ENCODE results near the gene DYNC1I1.

Gene DYNC1I1

DNA sequence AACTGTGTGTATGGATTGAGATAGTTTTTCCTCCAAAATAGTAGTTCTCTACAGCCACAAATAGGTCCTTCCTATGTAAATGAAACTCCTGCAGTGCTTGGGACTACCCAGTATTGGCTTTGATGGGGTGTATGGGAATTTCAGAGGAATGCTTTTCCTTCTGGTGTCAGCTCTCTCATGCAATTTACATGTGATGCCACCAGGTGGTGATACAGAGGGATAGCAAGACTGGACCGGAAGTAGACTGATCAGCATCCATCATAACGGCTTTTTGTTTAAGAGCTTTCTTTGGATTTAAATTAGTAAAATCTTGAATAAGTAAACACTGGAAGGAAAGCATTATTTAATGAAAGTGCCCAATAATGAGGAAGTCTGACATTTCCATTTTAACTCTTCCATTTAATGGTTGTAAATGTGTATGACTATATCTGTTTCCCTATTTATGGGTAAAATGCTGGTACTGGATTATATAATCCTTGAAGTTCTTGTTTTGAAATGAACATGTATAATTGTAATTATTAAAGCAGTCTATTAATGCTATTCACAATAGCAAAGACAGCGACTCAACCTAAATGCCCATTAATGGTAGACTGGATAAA is 22.7 kb downstream of the DYNC1I1 start:
- DNase-seq: peak; percentile 66

GRCh38 chr7:95796617-95797016 is 24.3 kb downstream of the DYNC1I1 start:
- no peak for DNase-seq

- peak; percentile 5 for DNase-seq
Measured at GRCh38 chr7:95798401-95798930, 26.1 kb downstream of the DYNC1I1 start.

DNA sequence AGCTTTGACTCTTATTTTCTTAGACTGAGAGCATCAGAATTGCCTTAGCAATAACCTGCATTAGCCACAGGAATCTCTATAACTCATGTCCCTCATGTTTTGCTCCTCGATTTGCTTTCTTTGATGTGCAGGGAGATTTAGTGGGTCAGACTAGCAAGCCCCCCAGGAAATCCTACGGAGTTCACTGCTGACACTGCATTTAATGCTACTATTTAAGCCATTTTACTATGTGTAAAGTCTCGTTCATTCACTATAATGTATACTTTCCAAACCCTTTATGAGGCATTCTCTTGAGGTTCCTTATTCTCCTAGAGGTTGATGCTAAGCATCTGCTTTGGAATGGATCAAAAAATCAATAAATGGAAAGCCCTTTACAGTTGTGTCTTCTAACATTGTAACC is 28.4 kb downstream of the DYNC1I1 start:
- no peak for DNase-seq

DNA sequence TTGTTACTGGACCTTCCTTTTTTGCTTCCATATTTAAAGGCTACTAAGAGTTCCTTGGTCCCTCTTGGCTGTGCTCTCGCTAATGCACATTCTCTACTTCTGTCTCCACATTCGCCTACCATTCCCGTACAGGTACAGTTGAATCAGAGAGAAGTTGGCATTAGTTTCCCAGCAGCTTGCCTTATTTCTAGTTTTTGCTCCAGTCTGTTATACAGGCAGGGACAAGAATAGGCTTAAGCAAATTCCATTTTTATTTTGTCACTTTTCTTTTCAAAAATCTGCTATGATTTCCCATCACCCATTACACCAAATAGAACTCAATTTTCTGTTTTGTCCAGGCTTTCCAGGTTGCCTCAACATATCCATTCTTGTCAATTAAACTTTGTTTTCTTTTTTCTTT is 29.9 kb downstream of the DYNC1I1 start:
- no peak for DNase-seq

DNA sequence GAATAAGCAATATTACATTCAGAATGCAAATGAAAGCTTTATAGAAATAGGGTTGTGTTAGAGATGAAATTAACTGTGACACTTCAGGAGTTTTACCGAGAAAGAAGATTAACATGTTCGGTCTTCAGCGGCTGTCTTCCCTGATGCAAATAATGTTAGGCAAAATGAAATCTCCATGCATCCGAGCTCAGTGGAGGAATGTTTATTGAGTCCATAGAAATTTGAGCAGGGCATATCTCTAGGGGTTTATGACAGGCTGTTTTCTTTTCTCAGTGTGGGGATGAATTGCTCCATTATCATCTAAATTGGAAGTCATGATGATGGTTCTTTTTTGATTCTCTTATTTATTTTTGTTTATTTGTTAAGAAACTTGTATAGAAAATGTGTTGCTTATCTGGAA is 31.7 kb downstream of the DYNC1I1 start:
- DNase-seq: no peak

DNA sequence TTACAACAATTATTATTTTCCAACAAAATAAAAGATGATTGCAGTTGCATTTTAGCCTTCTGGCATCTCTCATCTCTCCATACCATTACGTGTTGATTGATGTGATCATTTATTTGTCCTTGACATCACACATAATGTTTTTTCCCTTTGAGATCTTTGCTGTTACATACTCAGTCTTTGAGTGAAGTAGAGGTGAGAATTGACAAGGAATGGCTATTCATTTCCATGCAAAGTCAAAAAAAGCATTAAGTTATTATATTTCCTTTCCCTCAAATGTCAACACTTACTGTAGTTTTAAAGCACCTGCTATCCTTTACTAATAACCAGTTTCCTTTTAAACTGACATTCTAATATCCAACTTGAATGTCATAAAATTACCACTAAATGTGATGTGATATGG is 33.6 kb downstream of the DYNC1I1 start:
- DNase-seq: no peak

DNA sequence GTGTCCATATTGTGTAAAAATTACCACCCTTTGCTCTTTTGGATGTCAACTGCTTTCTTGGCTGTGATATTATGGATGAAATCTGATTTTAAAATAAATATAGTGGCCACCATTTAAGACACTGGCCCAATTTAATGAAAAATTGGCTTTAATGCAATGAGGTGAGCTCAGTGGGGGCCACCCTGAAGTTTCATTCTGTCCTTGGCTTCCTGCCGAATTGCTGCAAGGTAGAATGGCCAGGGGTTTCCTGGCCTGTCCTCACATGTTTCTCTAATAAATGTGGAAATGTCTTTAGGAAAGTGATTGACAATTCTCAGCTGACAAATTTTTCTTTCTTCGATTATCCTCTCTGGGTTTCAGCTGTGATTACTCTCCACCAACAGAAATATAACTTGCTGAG is 36.0 kb downstream of the DYNC1I1 start:
- DNase-seq: no peak

- DNase-seq: no peak
Measured at GRCh38 chr7:95811846-95812445, 39.6 kb downstream of the DYNC1I1 start.

DNA sequence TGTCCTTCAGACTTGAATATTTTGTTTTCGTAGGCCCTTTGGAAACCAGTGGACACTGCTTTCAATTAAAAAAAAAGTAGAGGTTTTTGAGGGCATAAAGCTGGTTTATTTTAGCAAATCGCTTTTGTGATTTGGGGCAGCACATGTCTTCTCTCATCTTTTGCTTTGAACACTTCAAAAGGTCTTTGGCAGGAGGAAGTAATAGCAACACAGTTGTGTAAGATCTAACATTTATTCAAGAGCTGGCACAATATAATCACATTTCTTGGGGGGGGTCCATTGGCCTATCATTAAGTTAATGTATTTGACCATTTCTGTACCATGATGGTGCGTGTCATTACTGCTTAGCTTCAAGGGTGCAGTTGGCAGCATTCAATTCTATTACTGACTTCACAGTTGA is 42.4 kb downstream of the DYNC1I1 start:
- no peak for DNase-seq

DNA sequence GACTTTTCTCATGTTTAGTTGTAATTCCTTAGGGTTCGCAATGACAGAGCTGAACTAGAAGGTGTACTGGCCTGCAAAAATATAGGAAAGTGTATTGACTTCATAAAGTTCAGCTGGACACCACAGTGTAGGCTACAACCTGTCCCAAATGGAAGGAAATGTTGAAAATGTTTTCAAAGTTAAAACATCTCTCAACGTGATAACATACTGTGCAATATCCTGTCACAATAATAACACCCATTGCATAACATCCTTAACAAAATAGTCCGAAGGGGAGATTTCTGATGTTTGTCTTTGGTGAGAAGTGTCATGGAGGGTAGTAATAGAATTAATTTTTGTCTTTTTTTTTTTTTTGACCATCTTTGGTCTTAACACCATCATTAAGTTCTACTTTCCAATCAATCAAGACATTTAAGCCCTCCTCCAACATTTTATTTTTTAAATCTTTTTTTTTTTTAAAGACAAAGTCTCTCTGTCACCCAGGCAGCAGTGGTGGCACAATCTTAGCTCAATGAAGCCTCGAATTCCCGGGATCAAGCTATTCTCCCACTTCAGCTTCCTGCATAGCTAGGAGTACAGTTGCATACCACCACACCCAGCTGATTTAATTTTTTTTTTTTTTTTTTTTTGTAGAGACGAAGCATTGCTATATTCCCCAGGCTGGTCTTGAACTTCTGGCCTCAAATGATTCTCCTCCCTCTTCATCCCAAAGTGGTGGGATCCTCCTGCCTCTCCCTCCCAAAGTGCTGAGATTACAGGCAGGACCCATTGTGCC is 45.7 kb downstream of the DYNC1I1 start:
- DNase-seq: no peak

DNA sequence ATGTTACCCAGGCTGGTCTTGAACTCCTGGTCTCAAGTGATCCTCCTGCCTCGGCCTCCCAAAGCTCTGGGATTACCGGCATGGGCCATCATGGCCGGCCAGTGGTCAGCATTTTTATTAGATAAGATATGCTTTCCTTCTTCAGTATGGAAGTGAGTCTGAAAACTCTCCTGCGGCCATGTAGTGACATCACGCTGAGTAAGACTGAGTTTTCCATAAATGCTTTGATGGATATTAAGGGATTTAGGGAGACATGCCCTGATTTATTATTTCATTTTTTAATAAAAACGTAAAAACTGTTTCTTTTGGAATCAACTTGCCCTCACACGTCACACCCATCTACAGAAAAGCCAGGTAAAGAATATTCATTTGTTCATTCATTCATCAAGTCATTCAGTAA is 48.4 kb downstream of the DYNC1I1 start:
- DNase-seq: no peak

DNA sequence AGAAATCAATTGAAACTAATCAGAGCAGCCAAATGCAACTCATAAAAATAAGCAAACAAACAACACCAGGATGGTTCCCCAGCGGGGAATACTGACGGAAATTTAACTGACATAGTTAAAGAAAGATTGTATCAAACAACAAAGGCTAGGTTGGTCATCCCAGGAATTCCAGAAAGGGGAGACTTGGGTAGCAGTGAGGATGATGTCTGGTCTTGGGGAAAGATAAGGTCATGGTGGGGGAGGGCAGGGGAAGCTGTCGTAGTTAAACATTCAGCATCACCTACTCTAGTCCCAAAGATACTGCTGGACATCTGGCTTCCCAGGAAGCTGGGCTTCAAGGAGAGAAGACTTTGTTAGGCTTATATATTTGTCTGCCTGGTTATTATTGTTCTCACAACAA is 50.4 kb downstream of the DYNC1I1 start:
- DNase-seq: no peak

DNA sequence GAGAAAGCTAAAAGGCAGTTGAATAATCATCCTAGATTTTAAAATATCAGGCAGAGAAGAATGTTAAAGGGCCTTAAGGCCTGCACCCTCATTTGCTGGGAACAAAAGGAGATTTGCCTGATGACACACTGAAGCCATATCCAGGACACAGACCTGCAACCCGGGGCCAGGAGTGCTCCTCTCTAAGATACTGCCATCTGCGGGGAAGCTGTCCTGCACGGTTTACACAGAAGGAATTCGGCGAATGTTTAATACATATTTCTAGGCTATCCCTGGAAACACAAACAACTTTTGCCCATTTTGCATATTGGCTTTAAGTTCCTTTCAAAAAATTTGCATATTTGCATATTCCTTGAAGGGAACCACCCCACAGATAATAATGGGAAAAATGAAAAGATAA is 52.3 kb downstream of the DYNC1I1 start:
- no peak for DNase-seq

DNA sequence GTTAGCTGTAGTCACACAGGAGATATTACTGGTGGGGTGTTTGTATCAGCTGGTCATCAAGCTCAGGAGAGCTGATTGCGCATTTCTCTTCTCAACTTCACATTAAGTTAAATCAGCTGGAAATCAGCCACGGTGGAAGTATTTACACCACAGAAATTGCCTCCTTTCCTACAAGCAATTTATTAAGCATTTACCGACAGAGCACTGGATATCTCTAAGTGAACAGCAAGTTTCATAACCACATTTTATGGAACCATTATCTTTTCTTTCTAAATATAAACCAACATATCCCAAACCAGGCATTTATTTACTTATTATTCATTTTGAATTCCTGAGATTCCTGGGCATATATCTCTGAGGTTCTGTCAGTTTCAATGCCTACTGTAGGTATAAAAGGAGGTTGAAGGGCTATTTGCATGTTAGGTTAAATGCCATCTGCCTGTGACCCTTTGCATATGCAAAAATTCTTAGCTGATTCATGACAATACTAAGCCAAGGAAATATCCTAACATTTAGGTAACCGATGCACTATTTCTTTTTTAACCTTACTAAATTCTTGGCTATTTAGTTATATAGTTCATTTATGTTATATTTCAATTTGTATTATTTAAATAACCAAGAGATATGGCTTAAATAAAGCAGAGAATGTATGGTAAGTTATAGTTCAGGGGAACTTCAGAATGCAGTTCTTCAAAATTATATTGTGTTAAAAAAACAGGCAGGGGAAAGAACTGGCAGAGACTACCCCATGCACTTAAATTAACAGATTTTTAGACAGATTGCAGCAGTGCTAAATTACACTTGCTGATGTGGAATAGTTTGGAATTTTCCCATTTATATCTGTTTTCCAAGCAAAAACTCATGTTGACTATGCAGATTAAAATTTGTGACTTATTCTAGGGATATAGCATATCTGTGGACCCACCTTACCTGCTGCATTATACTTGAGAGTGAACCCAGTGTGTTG is 56.8 kb downstream of the DYNC1I1 start:
- DNase-seq: no peak

DNA sequence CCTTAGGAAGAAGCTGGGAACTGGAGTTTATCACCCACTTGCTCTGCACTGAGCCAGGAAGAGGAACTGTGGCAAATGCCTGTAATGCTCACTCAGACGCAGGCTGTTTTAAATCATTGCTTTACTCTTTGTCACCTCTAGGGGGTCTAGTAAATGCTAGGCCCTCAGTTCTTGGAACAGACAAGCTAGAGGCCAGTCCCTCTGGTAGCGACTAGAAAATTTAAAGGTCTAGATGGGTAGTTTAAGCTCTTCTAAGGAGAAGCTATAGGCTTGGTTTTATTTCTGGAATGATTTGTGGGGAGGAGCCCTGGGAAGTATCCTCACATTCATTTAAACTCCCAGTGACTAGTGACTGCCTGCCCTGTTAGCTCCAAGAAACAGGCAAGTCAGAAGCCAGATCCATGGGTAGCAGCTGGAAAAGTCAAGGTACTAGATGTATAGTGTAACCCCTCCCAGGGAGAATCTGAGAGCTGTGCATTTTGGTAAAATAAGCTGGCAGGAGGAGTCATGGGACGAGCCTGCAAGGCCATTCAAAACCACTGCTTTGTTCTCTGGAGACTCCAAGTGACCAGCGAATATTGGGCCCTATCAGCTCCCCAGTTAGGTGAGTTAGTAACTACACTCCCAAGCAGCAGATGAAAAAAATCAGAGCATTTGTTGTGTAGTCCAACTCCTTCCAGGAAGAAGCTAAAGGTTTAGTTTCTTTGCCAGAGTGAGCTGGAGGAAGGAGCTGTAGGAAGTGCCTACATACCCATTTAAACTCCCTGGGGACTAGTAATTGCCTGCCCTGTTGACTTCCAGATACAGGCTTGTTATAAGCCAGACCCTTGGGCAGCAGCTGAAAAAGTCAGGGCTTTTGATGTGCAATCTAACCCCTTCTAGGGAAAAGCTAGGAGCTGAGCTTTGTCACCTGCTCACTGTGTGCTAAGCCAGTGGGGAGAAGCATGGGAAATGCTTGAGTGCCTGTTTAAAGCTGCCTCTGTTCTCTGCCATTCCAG is 68.9 kb downstream of the DYNC1I1 start:
- peak; percentile 13 for DNase-seq

- no peak for DNase-seq
Measured at GRCh38 chr7:95843286-95843685, 70.9 kb downstream of the DYNC1I1 start.

- DNase-seq: no peak
Measured at GRCh38 chr7:95845007-95845406, 72.7 kb downstream of the DYNC1I1 start.

- DNase-seq: no peak
Measured at GRCh38 chr7:95847061-95847460, 74.7 kb downstream of the DYNC1I1 start.

- no peak for DNase-seq
Measured at GRCh38 chr7:95859429-95859828, 87.1 kb downstream of the DYNC1I1 start.

DNA sequence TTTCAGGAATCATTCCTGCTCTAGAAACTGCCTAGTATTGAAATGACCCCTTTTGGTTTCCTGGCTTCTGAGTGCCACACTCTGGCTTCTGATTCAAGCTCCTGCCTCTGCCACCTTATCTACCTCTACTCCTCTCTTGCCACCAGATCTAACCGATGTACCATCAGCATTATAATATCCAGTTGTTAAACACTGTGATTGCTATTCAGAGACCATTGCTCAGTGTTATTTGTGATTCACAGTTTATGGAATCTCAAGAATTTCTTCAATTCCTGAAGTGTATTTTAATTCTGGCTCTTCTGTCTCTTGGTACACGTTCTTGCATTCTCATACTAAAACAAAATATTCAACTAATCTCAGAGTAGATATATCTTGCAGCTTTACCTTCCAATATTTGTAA is 88.7 kb downstream of the DYNC1I1 start:
- DNase-seq: no peak

- no peak for DNase-seq
Measured at GRCh38 chr7:95863623-95864022, 91.3 kb downstream of the DYNC1I1 start.
